ENCODE data around the gene MAEL. TPM values are rescaled to one million over a fixed set of nuclear protein-coding genes. Genes with fewer than 3 reads are reported as not detected.
"Not testable (repeated sequence)": the region's sequence is repeated elsewhere in the genome, so short reads cannot be mapped to it uniquely, and the experiment has no call there.

Gene MAEL
- total and polyA plus RNA-seq, 7 experiments from 2014 or later = not detected

GRCh38 chr1:167012570-167012969 lies 23.5 kb downstream of the MAEL start:
- no peaks in the 10 kb centered on the region for H3K36me3 ChIP-seq (ENCODE audit: control insufficient read depth in 2 of 3, insufficient read depth in 3 of 3, low read length in 3 of 3)
- Mint-ChIP-seq H3K27ac (no peak overlapping the region), H3K27me3 (peaks cover 15 to 49% (median 35%) of the 10 kb centered on the region in 5 donors), H3K4me3 (no peak overlapping the region), H3K9me3 (peaks cover 0 to 2% (median 0%) of the 10 kb centered on the region in 11 donors), H3K36me3 (peaks cover 0 to 3% (median 0%) of the 10 kb centered on the region in 5 donors), H3K4me1 (peaks cover 0 to 9% (median 5%) of the 10 kb centered on the region in 7 donors)
- POLR2A ChIA-PET = no interaction called here
- CTCF ChIA-PET = no interaction called here
- H3K27ac ChIP-seq (ENCODE audit: low read depth, low read length) = no peak overlapping the region
- peaks cover 0 to 6% of the 10 kb centered on the region in 2 donors for H3K27me3 ChIP-seq (ENCODE audit: control insufficient read depth in 2 of 2, insufficient read depth in 2 of 2, low read length in 2 of 2)
- DNase-seq (no peak), ATAC-seq (no peak)
- intact Hi-C loops (cut with micrococcal nuclease) = no loop called here
- H3K4me1 ChIP-seq (ENCODE audit: control insufficient read depth in 2 of 2, insufficient read depth in 2 of 2, low read length in 2 of 2) = no peaks in the 10 kb centered on the region
- H3K4me3 ChIP-seq (ENCODE audit: low read length) = no peak overlapping the region
- no peaks in the 10 kb centered on the region for H3K9me3 ChIP-seq (ENCODE audit: control insufficient read depth in 2 of 3, low read length in 3 of 3)

- H3K36me3 ChIP-seq (ENCODE audit: control insufficient read depth in 2 of 3, insufficient read depth in 3 of 3, low read length in 3 of 3) = no peaks in the 10 kb centered on the region
- no peak for ATAC-seq
- POLR2A ChIA-PET = no interaction called here
Measured at GRCh38 chr1:167013108-167013929, 24.2 kb downstream of the MAEL start.

GRCh38 chr1:167016100-167016750 lies 27.1 kb downstream of the MAEL start:
- no peak for ATAC-seq
- ChIA-PET POLR2A (no interaction called here), CTCF (no interaction called here)
- Mint-ChIP-seq H3K36me3 (no peaks in the 10 kb centered on the region), H3K4me3 (no peak overlapping the region), H3K9me3 (peaks cover 0 to 3% (median 0%) of the 10 kb centered on the region in 11 donors), H3K27ac (no peak overlapping the region), H3K27me3 (peaks cover 11 to 37% (median 22%) of the 10 kb centered on the region in 5 donors), H3K4me1 (peaks cover 0 to 2% (median 0%) of the 10 kb centered on the region in 7 donors)
- Histone ChIP-seq H3K27me3 (ENCODE audit: control insufficient read depth in 2 of 2, insufficient read depth in 2 of 2, low read length in 2 of 2) (peaks cover 0 to 1% of the 10 kb centered on the region in 2 donors), H3K36me3 (ENCODE audit: control insufficient read depth in 2 of 3, insufficient read depth in 3 of 3, low read length in 3 of 3) (no peaks in the 10 kb centered on the region), H3K27ac (ENCODE audit: low read depth, low read length) (no peak overlapping the region), H3K9me3 (ENCODE audit: control insufficient read depth in 2 of 3, low read length in 3 of 3) (no peaks in the 10 kb centered on the region), H3K4me1 (ENCODE audit: control insufficient read depth in 2 of 2, insufficient read depth in 2 of 2, low read length in 2 of 2) (no peaks in the 10 kb centered on the region), H3K4me3 (ENCODE audit: low read length) (no peak overlapping the region)
- intact Hi-C loops (cut with micrococcal nuclease) = no loop called here
- no peak for DNase-seq

More at GRCh38 chr1:167013108-167013929, 24.2 kb downstream of the MAEL start:
- CTCF ChIA-PET = no interaction called here
- H3K27ac Mint-ChIP-seq = no peak overlapping the region
- Histone ChIP-seq H3K4me1 (ENCODE audit: control insufficient read depth in 2 of 2, insufficient read depth in 2 of 2, low read length in 2 of 2) (no peaks in the 10 kb centered on the region), H3K27ac (ENCODE audit: low read depth, low read length) (no peak overlapping the region), H3K27me3 (ENCODE audit: control insufficient read depth in 2 of 2, insufficient read depth in 2 of 2, low read length in 2 of 2) (peaks cover 0 to 6% of the 10 kb centered on the region in 2 donors), H3K4me3 (ENCODE audit: low read length) (no peak overlapping the region), H3K9me3 (ENCODE audit: control insufficient read depth in 2 of 3, low read length in 3 of 3) (no peaks in the 10 kb centered on the region)
- peaks cover 15 to 46% (median 35%) of the 10 kb centered on the region in 5 donors for H3K27me3 Mint-ChIP-seq
- H3K36me3 Mint-ChIP-seq = peaks cover 0 to 3% (median 0%) of the 10 kb centered on the region in 5 donors
- DNase-seq = no peak
- H3K4me3 Mint-ChIP-seq = no peak overlapping the region
- intact Hi-C loops (cut with micrococcal nuclease) = no loop called here
- peaks cover 0 to 9% (median 5%) of the 10 kb centered on the region in 7 donors for H3K4me1 Mint-ChIP-seq
- H3K9me3 Mint-ChIP-seq = peaks cover 0 to 2% (median 0%) of the 10 kb centered on the region in 11 donors

GRCh38 chr1:167022384-167022783 lies 33.3 kb downstream of the MAEL start:
- H3K27me3 Mint-ChIP-seq = peaks cover 14 to 31% (median 24%) of the 10 kb centered on the region in 5 donors

GRCh38 chr1:167029553-167029952 lies 40.5 kb downstream of the MAEL start:
- H3K27me3 ChIP-seq (ENCODE audit: control insufficient read depth in 2 of 2, insufficient read depth in 2 of 2, low read length in 2 of 2); H3K4me3 ChIP-seq (ENCODE audit: low read length); ATAC-seq; H3K4me1 ChIP-seq (ENCODE audit: control insufficient read depth in 2 of 2, insufficient read depth in 2 of 2, low read length in 2 of 2); H3K27ac Mint-ChIP-seq; CTCF ChIA-PET; H3K4me3 Mint-ChIP-seq; POLR2A ChIA-PET; DNase-seq; H3K36me3 ChIP-seq (ENCODE audit: control insufficient read depth in 2 of 3, insufficient read depth in 3 of 3, low read length in 3 of 3); H3K4me1 Mint-ChIP-seq; intact Hi-C loops (cut with micrococcal nuclease); H3K9me3 ChIP-seq (ENCODE audit: control insufficient read depth in 2 of 3, low read length in 3 of 3); H3K27ac ChIP-seq (ENCODE audit: low read depth, low read length): not testable (repeated sequence)
- H3K36me3 Mint-ChIP-seq = peaks cover 0 to 22% (median 5%) of the 10 kb centered on the region in 5 donors
- H3K9me3 Mint-ChIP-seq = peaks cover 0 to 15% (median 0%) of the 10 kb centered on the region in 11 donors
- H3K27me3 Mint-ChIP-seq = peaks cover 28 to 58% (median 38%) of the 10 kb centered on the region in 5 donors

More at GRCh38 chr1:167022384-167022783, 33.3 kb downstream of the MAEL start:
- Histone ChIP-seq H3K36me3 (ENCODE audit: control insufficient read depth in 2 of 3, insufficient read depth in 3 of 3, low read length in 3 of 3) (no peaks in the 10 kb centered on the region), H3K9me3 (ENCODE audit: control insufficient read depth in 2 of 3, low read length in 3 of 3) (no peaks in the 10 kb centered on the region), H3K27me3 (ENCODE audit: control insufficient read depth in 2 of 2, insufficient read depth in 2 of 2, low read length in 2 of 2) (no peaks in the 10 kb centered on the region), H3K4me1 (ENCODE audit: control insufficient read depth in 2 of 2, insufficient read depth in 2 of 2, low read length in 2 of 2) (no peaks in the 10 kb centered on the region), H3K27ac (ENCODE audit: low read depth, low read length) (no peak overlapping the region), H3K4me3 (ENCODE audit: low read length) (no peak overlapping the region)
- Mint-ChIP-seq H3K27ac (no peak overlapping the region), H3K4me3 (no peak overlapping the region), H3K36me3 (peaks cover 0 to 20% (median 3%) of the 10 kb centered on the region in 5 donors), H3K4me1 (no peaks in the 10 kb centered on the region), H3K9me3 (peaks cover 0 to 4% (median 0%) of the 10 kb centered on the region in 11 donors)
- intact Hi-C loops (cut with micrococcal nuclease) = no loop called here
- CTCF ChIA-PET = no interaction called here
- POLR2A ChIA-PET = no interaction called here
- ATAC-seq (no peak), DNase-seq (no peak)

- Mint-ChIP-seq H3K27ac (no peak overlapping the region), H3K36me3 (no peaks in the 10 kb centered on the region), H3K4me1 (no peaks in the 10 kb centered on the region), H3K9me3 (peaks cover 0 to 4% (median 0%) of the 10 kb centered on the region in 11 donors), H3K27me3 (peaks cover 3 to 30% (median 6%) of the 10 kb centered on the region in 5 donors), H3K4me3 (no peak overlapping the region)
- no peak overlapping the region for H3K27ac ChIP-seq (ENCODE audit: low read depth, low read length)
- ChIA-PET POLR2A (no interaction called here), CTCF (interaction anchor here (1.0 to 1.1 kb wide), 2 partner anchors 102 to 123 kb away, joined by 3 read pairs; no protein-coding TSS in a partner anchor)
- DNase-seq (no peak), ATAC-seq (no peak)
- intact Hi-C loops (cut with micrococcal nuclease) = no loop called here
- no peak overlapping the region for H3K4me3 ChIP-seq (ENCODE audit: low read length)
- H3K9me3 ChIP-seq (ENCODE audit: control insufficient read depth in 2 of 3, low read length in 3 of 3) = no peaks in the 10 kb centered on the region
- H3K27me3 ChIP-seq (ENCODE audit: control insufficient read depth in 2 of 2, insufficient read depth in 2 of 2, low read length in 2 of 2) = peaks cover 0 to 3% of the 10 kb centered on the region in 2 donors
- no peaks in the 10 kb centered on the region for H3K4me1 ChIP-seq (ENCODE audit: control insufficient read depth in 2 of 2, insufficient read depth in 2 of 2, low read length in 2 of 2)
- no peaks in the 10 kb centered on the region for H3K36me3 ChIP-seq (ENCODE audit: control insufficient read depth in 2 of 3, insufficient read depth in 3 of 3, low read length in 3 of 3)
Measured at GRCh38 chr1:167033646-167034045, 44.6 kb downstream of the MAEL start.
